Neural crest cell (in vitro differentiated cells): Measurements from ENCODE around the gene SCP2. TPM values are rescaled to one million over a fixed set of nuclear protein-coding genes. Genes with fewer than 3 reads are reported as not detected.

ENCODE experiments used
- DNase-seq: peaks from one replicate; pipeline ENCODE4 v3.0.0; 2021; ENCODE audit warnings: low read depth, mixed read lengths, low spot score
- H3K27ac Mint-ChIP-seq: one replicate; pipeline ENCODE4 v1.8.0; 2021; ENCODE audit warnings: mild to moderate bottlenecking, mixed read lengths; ENCODE audit not compliant: unreplicated experiment
- H3K27me3 Mint-ChIP-seq: 2 replicates; pipeline ENCODE4 v1.8.0; 2021; ENCODE audit warnings: low read depth, mild to moderate bottlenecking, mixed read lengths
- H3K36me3 Mint-ChIP-seq: 2 replicates; pipeline ENCODE4 v1.8.0; 2021; ENCODE audit warnings: low read depth, mild to moderate bottlenecking, mixed read lengths
- H3K4me1 Mint-ChIP-seq: 2 replicates; pipeline ENCODE4 v1.8.0; 2021; ENCODE audit warnings: mixed read lengths
- H3K4me3 Mint-ChIP-seq: one replicate; pipeline ENCODE4 v1.8.0; 2021; ENCODE audit warnings: mild to moderate bottlenecking, mixed read lengths
- H3K9me3 Mint-ChIP-seq: 2 replicates; pipeline ENCODE4 v1.8.0; 2021; ENCODE audit warnings: mixed read lengths
- CTCF ChIP-seq: fragments of 200-600 bp; sonication (generic); conservative IDR thresholded peaks from 2 replicates; pipeline ENCODE4 v1.5.0; 2021; ENCODE audit warnings: antibody characterized with exemption, mild to moderate bottlenecking
- total RNA-seq: library from RNA; stranded (reverse); gene quantifications from 2 replicates; pipeline ENCODE4 v1.2.1, GENCODE V29; 2021

The SCP2 gene
- total RNA-seq, 1 donor from 2014 or later: 61.8 TPM

GRCh38 chr1:52913537-52913936, 13.5 kb upstream of the SCP2 start:
- H3K4me1 Mint-ChIP-seq: peaks cover 3% of the 10 kb centered on the region
- DNase-seq: no peak
- H3K9me3 Mint-ChIP-seq: no peaks in the 10 kb centered on the region
- H3K27ac Mint-ChIP-seq: no peak overlapping the region
- no peaks in the 10 kb centered on the region for H3K36me3 Mint-ChIP-seq
- peaks cover 2% of the 10 kb centered on the region for H3K27me3 Mint-ChIP-seq
- H3K4me3 Mint-ChIP-seq: no peak overlapping the region
- TF ChIP-seq CTCF: no peak

GRCh38 chr1:52914463-52914862, 12.6 kb upstream of the SCP2 start:
- Mint-ChIP-seq H3K27me3 (peaks cover 9% of the 10 kb centered on the region), H3K36me3 (peaks cover 5% of the 10 kb centered on the region), H3K9me3 (peaks cover 5% of the 10 kb centered on the region), H3K4me3 (no peak overlapping the region), H3K4me1 (peaks cover 3% of the 10 kb centered on the region), H3K27ac (no peak overlapping the region)
- no peak for TF ChIP-seq CTCF
- DNase-seq: no peak

GRCh38 chr1:52915211-52915854, 11.7 kb upstream of the SCP2 start:
- no peak overlapping the region for H3K4me3 Mint-ChIP-seq
- no peak for DNase-seq
- peaks cover 3% of the 10 kb centered on the region for H3K4me1 Mint-ChIP-seq
- H3K9me3 Mint-ChIP-seq: peaks cover 5% of the 10 kb centered on the region
- H3K36me3 Mint-ChIP-seq: peaks cover 5% of the 10 kb centered on the region
- no peak for TF ChIP-seq CTCF
- H3K27ac Mint-ChIP-seq: no peak overlapping the region
- H3K27me3 Mint-ChIP-seq: peaks cover 18% of the 10 kb centered on the region

GRCh38 chr1:52915855-52916220, 11.2 kb upstream of the SCP2 start:
- peaks cover 3% of the 10 kb centered on the region for H3K4me1 Mint-ChIP-seq
- peaks cover 23% of the 10 kb centered on the region for H3K27me3 Mint-ChIP-seq
- no peak overlapping the region for H3K4me3 Mint-ChIP-seq
- TF ChIP-seq CTCF: no peak
- H3K9me3 Mint-ChIP-seq: peaks cover 5% of the 10 kb centered on the region
- H3K27ac Mint-ChIP-seq: no peak overlapping the region
- H3K36me3 Mint-ChIP-seq: peaks cover 5% of the 10 kb centered on the region
- DNase-seq: no peak

- DNase-seq: no peak
- TF ChIP-seq CTCF: no peak
- Mint-ChIP-seq H3K27me3 (peaks cover 28% of the 10 kb centered on the region), H3K9me3 (peaks cover 5% of the 10 kb centered on the region), H3K27ac (no peak overlapping the region), H3K36me3 (peaks cover 5% of the 10 kb centered on the region), H3K4me1 (peaks cover 3% of the 10 kb centered on the region), H3K4me3 (no peak overlapping the region)
These were observed 10.7 kb upstream of the SCP2 start for GRCh38 chr1:52916241-52916975.
